ENCODE results near the gene RAB11FIP5. TPM values are rescaled to one million over a fixed set of nuclear protein-coding genes. Genes with fewer than 3 reads are reported as not detected.

Gene RAB11FIP5
- total and polyA plus RNA-seq, 2 of the 4 experiments (the other 2 are of a cell fraction), result 21.5 to 34.5 TPM

DNA sequence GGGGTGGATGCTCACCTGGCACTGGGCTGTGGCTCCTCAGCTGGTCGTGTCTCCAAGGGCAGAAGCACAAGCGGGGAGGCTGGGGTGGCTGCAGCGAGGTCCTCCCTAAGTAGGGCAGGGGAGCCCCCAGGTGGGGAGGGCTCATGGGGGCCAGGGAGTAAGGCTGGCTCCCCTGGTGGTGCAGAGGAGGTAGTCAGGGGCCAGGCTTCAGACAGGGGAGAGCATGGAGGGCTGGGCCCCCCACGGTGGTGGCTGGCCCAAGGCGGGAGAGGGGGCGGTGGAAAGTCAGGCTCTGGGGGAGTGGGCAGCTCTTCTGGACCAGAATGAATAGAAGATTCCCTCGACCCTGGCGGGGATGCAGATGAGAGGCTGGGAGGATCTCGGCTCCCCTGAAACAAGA, 33.1 kb downstream of the RAB11FIP5 start:
- Histone ChIP-seq H2AK9ac (replicated peaks; ENCODE audit: low read depth, low read length, poor library complexity) (no peak overlapping the region), H3K36me3 (ENCODE audit: control insufficient read depth, insufficient read depth, low read length) (peaks cover 53% of the 10 kb centered on the region), H3K9me3 (ENCODE audit: control insufficient read depth, insufficient read depth, low read length) (no peaks in the 10 kb centered on the region), H2AFZ (replicated peaks; ENCODE audit: low read length, poor library complexity) (no peak overlapping the region), H3K27ac (ENCODE audit: insufficient read depth, low read length) (no peak overlapping the region), H3K4me1 (ENCODE audit: control insufficient read depth, insufficient read depth, low read length) (no peaks in the 10 kb centered on the region), H3K9me1 (ENCODE audit: insufficient read depth, low read length) (no peaks in the 10 kb centered on the region), H3K4ac (ENCODE audit: low read depth, low read length) (no peak overlapping the region), H3K18ac (ENCODE audit: low read depth, low read length) (no peak overlapping the region), H3K27me3 (ENCODE audit: control insufficient read depth, insufficient read depth, low read length) (no peaks in the 10 kb centered on the region), H3K23ac (ENCODE audit: low read depth, low read length) (no peak overlapping the region), H4K20me1 (ENCODE audit: insufficient read depth, low read length) (peaks cover 62% of the 10 kb centered on the region), H4K5ac (ENCODE audit: low read depth, low read length) (no peak overlapping the region), H2BK15ac (ENCODE audit: low read depth, low read length) (no peak overlapping the region), H3K56ac (ENCODE audit: extremely low read depth, insufficient read depth, low read length) (no peak overlapping the region), H3K79me1 (ENCODE audit: low read depth in 1 of 2, low read length in 2 of 2) (peaks cover 24 to 66% of the 10 kb centered on the region in 2 experiments), H3K14ac (replicated peaks; ENCODE audit: low read depth, low read length) (no peak overlapping the region), H3K4me2 (ENCODE audit: low read depth, low read length) (no peak overlapping the region), H3K4me3 (ENCODE audit: insufficient read depth, low read depth, low read length) (no peak overlapping the region), H2BK20ac (ENCODE audit: low read depth, low read length) (no peak overlapping the region), H2BK5ac (ENCODE audit: low read depth, low read length, poor library complexity, severe bottlenecking) (no peak overlapping the region), H2AK5ac (ENCODE audit: low read depth, low read length) (no peak overlapping the region), H4K8ac (ENCODE audit: low read depth in 2 of 2, low read length in 2 of 2) (no peak overlapping the region), H3K9ac (ENCODE audit: low read depth, low read length) (no peak overlapping the region), H4K91ac (ENCODE audit: insufficient read depth, low read depth, low read length) (no peak overlapping the region), H2BK120ac (ENCODE audit: low read depth, low read length) (no peak overlapping the region)
- no TSS peak for BruUV-seq (replicated peaks)
- CTCF ChIA-PET, result no interaction called here
- no peak for ATAC-seq (ENCODE audit: low read depth)
- POLR2A ChIA-PET (ENCODE audit: unreplicated experiment), result no interaction called here
- dilution Hi-C loops (cut with HindIII; ENCODE audit: low sequenced_read_pairs, unreplicated experiment), result no loop called here
- no peak for TF ChIP-seq RFX5 (IDR thresholded peaks at IDR 0.05; ENCODE audit: low read depth, low read length)
- TF ChIP-seq POLR2A (IDR thresholded peaks at IDR 0.05; ENCODE audit: low read depth, low read length), result no peak
- TF ChIP-seq CHD1 (IDR thresholded peaks at IDR 0.05; ENCODE audit: low read depth, low read length), result no peak
- no peak for TF ChIP-seq MXI1 (IDR thresholded peaks at IDR 0.05; ENCODE audit: borderline replicate concordance, low read depth, low read length)
- no peak for TF ChIP-seq FOS (IDR thresholded peaks at IDR 0.05; ENCODE audit: low read depth, low read length)
- TF ChIP-seq NFE2L2 (IDR thresholded peaks at IDR 0.05; ENCODE audit: low read depth, low read length), result no peak
- TF ChIP-seq, protein P1, sequence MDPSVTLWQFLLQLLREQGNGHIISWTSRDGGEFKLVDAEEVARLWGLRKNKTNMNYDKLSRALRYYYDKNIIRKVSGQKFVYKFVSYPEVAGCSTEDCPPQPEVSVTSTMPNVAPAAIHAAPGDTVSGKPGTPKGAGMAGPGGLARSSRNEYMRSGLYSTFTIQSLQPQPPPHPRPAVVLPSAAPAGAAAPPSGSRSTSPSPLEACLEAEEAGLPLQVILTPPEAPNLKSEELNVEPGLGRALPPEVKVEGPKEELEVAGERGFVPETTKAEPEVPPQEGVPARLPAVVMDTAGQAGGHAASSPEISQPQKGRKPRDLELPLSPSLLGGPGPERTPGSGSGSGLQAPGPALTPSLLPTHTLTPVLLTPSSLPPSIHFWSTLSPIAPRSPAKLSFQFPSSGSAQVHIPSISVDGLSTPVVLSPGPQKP (IDR thresholded peaks at IDR 0.05; ENCODE audit: borderline replicate concordance, low read depth, low read length), result no peak
- no peak for TF ChIP-seq CTCF (conservative IDR thresholded peaks at IDR 0.05; ENCODE audit: low read depth, low read length)
- no peak for TF ChIP-seq RCOR1 (IDR thresholded peaks at IDR 0.05; ENCODE audit: insufficient replicate concordance, low read length)
- no peak for TF ChIP-seq RAD21 (IDR thresholded peaks at IDR 0.05; ENCODE audit: low read length)
- no peak for TF ChIP-seq SMC3 (IDR thresholded peaks at IDR 0.05; ENCODE audit: low read depth, low read length)
- TF ChIP-seq MAZ (IDR thresholded peaks at IDR 0.05; ENCODE audit: borderline replicate concordance, low read depth, low read length), result no peak
- TF ChIP-seq CEBPB (IDR thresholded peaks at IDR 0.05; ENCODE audit: low read depth, low read length), result no peak
- TF ChIP-seq, protein P2, sequence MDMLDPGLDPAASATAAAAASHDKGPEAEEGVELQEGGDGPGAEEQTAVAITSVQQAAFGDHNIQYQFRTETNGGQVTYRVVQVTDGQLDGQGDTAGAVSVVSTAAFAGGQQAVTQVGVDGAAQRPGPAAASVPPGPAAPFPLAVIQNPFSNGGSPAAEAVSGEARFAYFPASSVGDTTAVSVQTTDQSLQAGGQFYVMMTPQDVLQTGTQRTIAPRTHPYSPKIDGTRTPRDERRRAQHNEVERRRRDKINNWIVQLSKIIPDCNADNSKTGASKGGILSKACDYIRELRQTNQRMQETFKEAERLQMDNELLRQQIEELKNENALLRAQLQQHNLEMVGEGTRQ (IDR thresholded peaks at IDR 0.05; ENCODE audit: low read depth, low read length), result no peak
- no peak for TF ChIP-seq BHLHE40 (IDR thresholded peaks at IDR 0.05; ENCODE audit: low read depth, low read length)
- TF ChIP-seq MAFK (IDR thresholded peaks at IDR 0.05; ENCODE audit: low read depth, low read length), result no peak
- DNase-seq, result no peak
- intact Hi-C loops (cut with micrococcal nuclease), result no loop called here
- 80% methylated on average over 1 of the region's 9 CpGs; no CpG with 5 or more reads in 1 of the 2 experiments for WGBS, 2 experiments (ENCODE audit: extremely low coverage in 2 of 2, insufficient read length in 1 of 2)
- in situ Hi-C loops (cut with MboI; ENCODE audit: low sequenced_read_pairs), result no loop called here
